A673 (cell line): Measurements from ENCODE around the gene KIF4B. TPM values are rescaled to one million over a fixed set of nuclear protein-coding genes. Genes with fewer than 3 reads are reported as not detected.
A peak's percentile ranks its signal among the peaks of the same experiment; 100 is the strongest.
"Not testable (repeated sequence)": the region's sequence is repeated elsewhere in the genome, so short reads cannot be mapped to it uniquely, and the experiment has no call there.

ENCODE experiments used
- BruUV-seq: library from RNA; stranded (reverse); fragments of 400-500 nt; replicated peaks from 2 replicates; lab custom pipeline; 2021; lab: Mats Ljungman, UMichigan
- CTCF ChIA-PET: fragments of 300-600 bp; sonication (Branson Sonifier 250); formaldehyde crosslinking; loops from one replicate; lab custom pipeline; 2022; ENCODE audit warnings: antibody characterized with exemption; lab: Charles Lee
- POLR2A ChIA-PET: fragments of 300-600 bp; sonication (Branson Sonifier 250); formaldehyde crosslinking; loops from one replicate; lab custom pipeline; 2022; ENCODE audit warnings: antibody characterized with exemption; ENCODE audit not compliant: low non-redundant PET; lab: Charles Lee
- DNase-seq: peaks from one replicate; pipeline ENCODE4 v3.0.0-alpha.2; 2015; ENCODE audit warnings: low spot score
- H3K27ac ChIP-seq: fragments of 200-600 bp; sonication (generic); 2 replicates; pipeline ENCODE4 v1.5.1; 2016; ENCODE audit warnings: mixed run types, low read depth, mild to moderate bottlenecking, mixed read lengths, antibody characterized with exemption, low read length; ENCODE audit not compliant: poor library complexity, severe bottlenecking
- H3K27me3 ChIP-seq: fragments of 200-600 bp; sonication (generic); replicated peaks from 2 replicates; pipeline ENCODE4 v1.6.1; 2017; ENCODE audit warnings: mixed run types, low read depth, mild to moderate bottlenecking, mixed read lengths, antibody characterized with exemption, low read length; ENCODE audit not compliant: insufficient read depth, poor library complexity
- H3K36me3 ChIP-seq: fragments of 200-600 bp; sonication (generic); 2 replicates; pipeline ENCODE4 v1.6.1; 2016; ENCODE audit warnings: mixed run types, mild to moderate bottlenecking, mixed read lengths, antibody characterized with exemption, low read length; ENCODE audit not compliant: insufficient read depth, poor library complexity, severe bottlenecking
- H3K4me1 ChIP-seq: fragments of 200-600 bp; sonication (generic); 2 replicates; pipeline ENCODE4 v1.6.1; 2017; ENCODE audit warnings: mixed run types, mild to moderate bottlenecking, mixed read lengths, antibody characterized with exemption, low read length; ENCODE audit not compliant: insufficient read depth, poor library complexity, severe bottlenecking
- H3K4me3 ChIP-seq: fragments of 200-600 bp; sonication (generic); 2 replicates; pipeline ENCODE4 v1.5.1; 2016; ENCODE audit warnings: low read depth, mixed run types, mild to moderate bottlenecking, mixed read lengths, low read length; ENCODE audit not compliant: poor library complexity, severe bottlenecking
- H3K9me3 ChIP-seq: fragments of 200-600 bp; sonication (generic); 2 replicates; pipeline ENCODE4 v1.6.1; 2016; ENCODE audit warnings: mixed run types, low read depth, mild to moderate bottlenecking, mixed read lengths, antibody characterized with exemption, low read length; ENCODE audit not compliant: poor library complexity, severe bottlenecking
- EZH2 ChIP-seq: fragments of 200-600 bp; sonication (generic); IDR thresholded peaks from 2 replicates; pipeline ENCODE4 v1.6.1; 2017; ENCODE audit warnings: borderline replicate concordance, low read depth, mild to moderate bottlenecking, mixed read lengths, antibody characterized with exemption, low read length; ENCODE audit not compliant: poor library complexity, severe bottlenecking
- intact Hi-C: fragments of 100-400 bp; cut with micrococcal nuclease; formaldehyde crosslinking; loops from one replicate; pipeline ENCODE4 v1.10.0; 2022; ENCODE audit not compliant: unreplicated experiment
- total RNA-seq: library from RNA; stranded (reverse); gene quantifications from 2 replicates; pipeline ENCODE4 v1.2.3, GENCODE V29; 2021
- TF ChIP-seq, protein P1 (sequence below): fragments of 300-800, 200-600 bp; sonication (generic); conservative IDR thresholded peaks from 2 replicates; pipeline ENCODE4 v1.5.1; 2017; ENCODE audit warnings: low read depth, mild to moderate bottlenecking, antibody characterized with exemption, low read length, moderate library complexity, mixed read lengths

The KIF4B gene
- total RNA-seq, 1 experiment from 2014 or later, result 0.77 TPM

- ChIA-PET POLR2A (no interaction called here), CTCF (no interaction called here)
- BruUV-seq, result no TSS peak
- no peak overlapping the region for H3K4me3 ChIP-seq
- no peaks in the 10 kb centered on the region for H3K27me3 ChIP-seq
- H3K9me3 ChIP-seq, result no peaks in the 10 kb centered on the region
- peaks cover 23% of the 10 kb centered on the region for H3K4me1 ChIP-seq
- no peaks in the 10 kb centered on the region for H3K36me3 ChIP-seq
- DNase-seq, result no peak
- H3K27ac ChIP-seq, result no peak overlapping the region
- TF ChIP-seq, protein P1, sequence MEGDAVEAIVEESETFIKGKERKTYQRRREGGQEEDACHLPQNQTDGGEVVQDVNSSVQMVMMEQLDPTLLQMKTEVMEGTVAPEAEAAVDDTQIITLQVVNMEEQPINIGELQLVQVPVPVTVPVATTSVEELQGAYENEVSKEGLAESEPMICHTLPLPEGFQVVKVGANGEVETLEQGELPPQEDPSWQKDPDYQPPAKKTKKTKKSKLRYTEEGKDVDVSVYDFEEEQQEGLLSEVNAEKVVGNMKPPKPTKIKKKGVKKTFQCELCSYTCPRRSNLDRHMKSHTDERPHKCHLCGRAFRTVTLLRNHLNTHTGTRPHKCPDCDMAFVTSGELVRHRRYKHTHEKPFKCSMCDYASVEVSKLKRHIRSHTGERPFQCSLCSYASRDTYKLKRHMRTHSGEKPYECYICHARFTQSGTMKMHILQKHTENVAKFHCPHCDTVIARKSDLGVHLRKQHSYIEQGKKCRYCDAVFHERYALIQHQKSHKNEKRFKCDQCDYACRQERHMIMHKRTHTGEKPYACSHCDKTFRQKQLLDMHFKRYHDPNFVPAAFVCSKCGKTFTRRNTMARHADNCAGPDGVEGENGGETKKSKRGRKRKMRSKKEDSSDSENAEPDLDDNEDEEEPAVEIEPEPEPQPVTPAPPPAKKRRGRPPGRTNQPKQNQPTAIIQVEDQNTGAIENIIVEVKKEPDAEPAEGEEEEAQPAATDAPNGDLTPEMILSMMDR, result no peak
- TF ChIP-seq EZH2, result no peak
- intact Hi-C loops, result no loop called here
These were observed 36.1 kb upstream of the KIF4B start for GRCh38 chr5:154977409-154977808.

GRCh38 chr5:154978294-154978693 lies 35.3 kb upstream of the KIF4B start:
- BruUV-seq, intact Hi-C loops, H3K36me3 ChIP-seq, H3K4me3 ChIP-seq, H3K9me3 ChIP-seq, H3K27me3 ChIP-seq, CTCF ChIA-PET, DNase-seq, POLR2A ChIA-PET, H3K27ac ChIP-seq: not testable (repeated sequence)
- H3K4me1 ChIP-seq, result peaks cover 14% of the 10 kb centered on the region

DNA sequence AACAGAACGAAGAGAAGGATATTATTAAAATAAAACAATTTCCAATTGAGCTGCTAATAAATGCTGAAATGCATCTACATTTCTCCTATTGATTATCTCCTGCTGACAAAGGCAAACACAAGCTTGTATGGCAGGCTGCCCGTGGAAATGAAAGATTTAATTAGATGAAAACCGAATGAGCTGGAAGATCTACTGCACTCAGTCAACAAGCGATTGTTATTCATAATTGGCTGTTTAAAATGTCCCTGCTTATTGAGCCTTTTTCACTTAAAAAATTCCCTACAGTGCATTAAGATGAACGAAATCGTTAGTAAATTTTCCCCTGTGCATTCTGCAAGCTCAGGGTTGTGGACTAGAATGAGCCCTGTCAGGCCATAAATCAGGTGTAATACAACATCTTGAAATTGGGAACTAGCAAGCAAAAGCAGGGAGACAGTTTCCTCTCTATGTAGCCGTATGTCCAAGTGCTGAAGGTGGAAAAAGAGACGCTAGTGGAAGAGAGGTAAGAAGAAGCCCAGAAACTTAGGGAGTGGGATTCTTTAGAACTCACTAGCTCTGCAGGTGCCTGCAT lies 28.5 kb upstream of the KIF4B start:
- no peak for TF ChIP-seq EZH2
- TF ChIP-seq, protein P1, result no peak
- DNase-seq, result peak; percentile 15
- no TSS peak for BruUV-seq
- no peaks in the 10 kb centered on the region for H3K9me3 ChIP-seq
- CTCF ChIA-PET, result no interaction called here
- no peak overlapping the region for H3K4me3 ChIP-seq
- H3K27me3 ChIP-seq, result no peaks in the 10 kb centered on the region
- peak overlapping the region; percentile 38 for H3K27ac ChIP-seq
- no peaks in the 10 kb centered on the region for H3K36me3 ChIP-seq
- intact Hi-C loops, result no loop called here
- POLR2A ChIA-PET, result no interaction called here
- peaks cover 15% of the 10 kb centered on the region for H3K4me1 ChIP-seq

DNA sequence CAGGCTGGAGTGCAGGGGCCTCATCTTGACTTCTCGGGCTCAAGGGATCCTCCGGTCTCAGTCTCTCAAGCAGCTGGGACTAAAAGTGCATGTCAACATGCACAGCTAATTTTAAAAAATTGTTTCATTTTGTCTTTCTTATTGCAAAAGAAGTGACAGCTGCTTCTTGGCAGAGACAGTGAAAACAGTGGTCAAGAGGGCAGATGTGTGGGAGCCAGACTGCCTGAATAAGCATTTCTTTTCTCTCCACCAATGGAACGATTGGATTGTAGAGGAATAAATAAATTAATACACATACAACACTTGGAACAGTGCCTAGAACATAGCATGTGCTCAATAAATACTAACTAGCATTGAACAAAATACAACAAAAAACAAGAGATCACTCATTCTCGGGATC lies 27.4 kb upstream of the KIF4B start:
- H3K9me3 ChIP-seq, result no peaks in the 10 kb centered on the region
- CTCF ChIA-PET, result no interaction called here
- DNase-seq, result no peak
- intact Hi-C loops, result no loop called here
- H3K27me3 ChIP-seq, result no peaks in the 10 kb centered on the region
- POLR2A ChIA-PET, result no interaction called here
- no peak overlapping the region for H3K27ac ChIP-seq
- no peak overlapping the region for H3K4me3 ChIP-seq
- BruUV-seq, result no TSS peak
- peaks cover 15% of the 10 kb centered on the region for H3K4me1 ChIP-seq
- no peak for TF ChIP-seq EZH2
- TF ChIP-seq, protein P1, result no peak
- no peaks in the 10 kb centered on the region for H3K36me3 ChIP-seq
